ENCODE results near the gene CLDN8. TPM values are rescaled to one million over a fixed set of nuclear protein-coding genes. Genes with fewer than 3 reads are reported as not detected.

CLDN8 gene
- total RNA-seq, 1 donor from 2014 or later, result not detected

Other genes with a start within 250 kb of the CLDN8 start
- not detected in 2 replicates for gene CLDN17, start 49.3 kb downstream of the CLDN8 start, total RNA-seq
- not detected in 2 replicates for gene KRTAP24-1, start 66.9 kb upstream of the CLDN8 start, total RNA-seq
- not detected in 2 replicates for gene KRTAP25-1, start 73.4 kb upstream of the CLDN8 start, total RNA-seq
- not detected in 2 replicates for gene KRTAP26-1, start 104.2 kb upstream of the CLDN8 start, total RNA-seq
- not detected in 2 replicates for gene KRTAP27-1, start 121.6 kb upstream of the CLDN8 start, total RNA-seq
- gene KRTAP23-1, start 132.5 kb upstream of the CLDN8 start, total RNA-seq, result not detected in 2 replicates
- gene KRTAP13-2, start 156.2 kb upstream of the CLDN8 start, total RNA-seq, result not detected in 2 replicates
- gene KRTAP13-1, start 179.9 kb upstream of the CLDN8 start, total RNA-seq, result not detected in 2 replicates
- not detected in 2 replicates for gene KRTAP13-3, start 209.8 kb upstream of the CLDN8 start, total RNA-seq
- not detected in 2 replicates for gene KRTAP13-4, start 214.1 kb upstream of the CLDN8 start, total RNA-seq
- gene KRTAP15-1, start 224.2 kb upstream of the CLDN8 start, total RNA-seq, result not detected in 2 replicates